GM21737 (cell line): ENCODE measurements around the gene TFF2.

Experiments
- ATAC-seq: cut with Tn5 transposase; IDR thresholded peaks from one replicate; pipeline ENCODE4 v1.9.1; 2021; ENCODE audit warnings: mild to moderate bottlenecking, moderate library complexity; ENCODE audit not compliant: unreplicated experiment

TFF2 gene

GRCh38 chr21:42321231-42321630 lies 29.6 kb downstream of the TFF2 start:
- ATAC-seq: no peak

- no peak for ATAC-seq
Measured at GRCh38 chr21:42320791-42321190, 30.0 kb downstream of the TFF2 start.

- ATAC-seq: no peak
Measured at GRCh38 chr21:42319851-42320572, 30.8 kb downstream of the TFF2 start.

- ATAC-seq: no peak
Measured at GRCh38 chr21:42319376-42319775, 31.4 kb downstream of the TFF2 start.

GRCh38 chr21:42317826-42318746 lies 32.7 kb downstream of the TFF2 start:
- no peak for ATAC-seq

GRCh38 chr21:42317341-42317741 lies 33.5 kb downstream of the TFF2 start:
- ATAC-seq: no peak

GRCh38 chr21:42316891-42317290 lies 33.9 kb downstream of the TFF2 start:
- ATAC-seq: no peak

GRCh38 chr21:42315296-42315891 lies 35.4 kb downstream of the TFF2 start, which contains the start of gene TFF3:
Gene TFF3, minus strand, starts transcription at chr21:42315409. Its CDS starts 35 bp downstream, at chr21:42315374.
- no peak for ATAC-seq

- ATAC-seq: no peak
Measured at GRCh38 chr21:42314616-42315295, 36.0 kb downstream of the TFF2 start.

GRCh38 chr21:42313501-42313969 lies 37.3 kb downstream of the TFF2 start:
- ATAC-seq: no peak

- ATAC-seq: no peak
Measured at GRCh38 chr21:42312626-42313104, 38.1 kb downstream of the TFF2 start.

GRCh38 chr21:42311816-42312625 lies 38.8 kb downstream of the TFF2 start:
- ATAC-seq: no peak

GRCh38 chr21:42311160-42311559 lies 39.6 kb downstream of the TFF2 start:
- ATAC-seq: no peak

- ATAC-seq: no peak
Measured at GRCh38 chr21:42310411-42311001, 40.3 kb downstream of the TFF2 start.

GRCh38 chr21:42309753-42310213 lies 41.0 kb downstream of the TFF2 start:
- ATAC-seq: no peak

GRCh38 chr21:42308914-42309752 lies 41.7 kb downstream of the TFF2 start:
- ATAC-seq: no peak

GRCh38 chr21:42308161-42308913 lies 42.5 kb downstream of the TFF2 start:
- no peak for ATAC-seq

GRCh38 chr21:42307106-42307505 lies 43.7 kb downstream of the TFF2 start:
- no peak for ATAC-seq
